ENCODE results near the gene CCDC71.

- TF ChIP-seq CTCF (conservative IDR thresholded peaks at IDR 0.05; ENCODE audit: low read depth in 2 of 2) (peak in 1 of 2 experiments; percentile 51; a peak in 2 of 4 replicates), POLR2AphosphoS5 (IDR thresholded peaks at IDR 0.05; ENCODE audit: low read depth) (no peak)
These were observed 31.5 kb downstream of the CCDC71 start for GRCh38 chr3:49134471-49135265.

Measured in GM23338 (cell line).